Fibroblast of mammary gland (primary cell): ENCODE results near the gene URGCP.
A peak's percentile ranks its signal among the peaks of the same experiment; 100 is the strongest.

Experiments used
- DNase-seq: peaks from one replicate; pipeline ENCODE4 v3.0.0-alpha.2; 2010; ENCODE audit warnings: low read depth
- H3K4me3 ChIP-seq: 2 replicates; pipeline ENCODE4 v1.5.1; 2011; ENCODE audit warnings: low read depth, mild to moderate bottlenecking, low read length, moderate library complexity; ENCODE audit not compliant: control insufficient read depth
- CTCF ChIP-seq: conservative IDR thresholded peaks from 2 replicates; pipeline ENCODE4 v1.5.1; 2011; ENCODE audit warnings: low read depth, low read length, inconsistent platforms; ENCODE audit not compliant: control insufficient read depth, insufficient read depth

URGCP gene

GRCh38 chr7:43931346-43931745, 24.9 kb upstream of the URGCP start:
- no peak overlapping the region for H3K4me3 ChIP-seq
- DNase-seq, result no peak
- TF ChIP-seq CTCF, result no peak

- DNase-seq, result no peak
- no peak for TF ChIP-seq CTCF
- no peak overlapping the region for H3K4me3 ChIP-seq
Measured at GRCh38 chr7:43929529-43930457, 23.4 kb upstream of the URGCP start.

GRCh38 chr7:43927810-43928209, 21.4 kb upstream of the URGCP start:
- H3K4me3 ChIP-seq, result no peak overlapping the region
- TF ChIP-seq CTCF, result no peak
- no peak for DNase-seq

- DNase-seq, result no peak
- H3K4me3 ChIP-seq, result peak overlapping the region; percentile 59
- no peak for TF ChIP-seq CTCF
Measured at GRCh38 chr7:43926798-43927123, 20.4 kb upstream of the URGCP start.

GRCh38 chr7:43925984-43926797, 19.8 kb upstream of the URGCP start, which contains the start of gene UBE2D4:
TSS of gene UBE2D4 (plus strand) at chr7:43926436. CDS start at chr7:43926533, 97 bp downstream.
- peak; percentile 58 for DNase-seq
- no peak for TF ChIP-seq CTCF
- H3K4me3 ChIP-seq, result peak within 1 kb of the TSS; percentile 59

- no peak for TF ChIP-seq CTCF
- no peak for DNase-seq
- H3K4me3 ChIP-seq, result no peak overlapping the region
Measured at GRCh38 chr7:43922726-43923125, 16.3 kb upstream of the URGCP start.
